GM13977 (cell line): ENCODE data around the gene CDC25C.
"Not testable (repeated sequence)": the region's sequence is repeated elsewhere in the genome, so short reads cannot be mapped to it uniquely, and the experiment has no call there.

ENCODE experiments used
- DNase-seq: peaks from one replicate; pipeline ENCODE4 v3.0.0; 2012; ENCODE audit warnings: low spot score
- in situ Hi-C: fragments of 300-500 bp; cut with MboI; formaldehyde crosslinking; loops from one replicate; pipeline ENCODE4 v1.12.0; 2022; ENCODE audit warnings: low sequenced_read_pairs, low pct_unique_long_range_greater_than_20kb, mixed read lengths, inconsistent platforms; ENCODE audit not compliant: unreplicated experiment
- TF ChIP-seq, protein P1 (sequence below): IDR thresholded peaks from 2 replicates; pipeline ENCODE4 v1.5.1; 2012; ENCODE audit warnings: mild to moderate bottlenecking, control low read depth; ENCODE audit not compliant: insufficient read depth; ENCODE audit errors: extremely low read depth, missing control alignments

The CDC25C gene

GRCh38 chr5:138252944-138253343 lies 78.7 kb downstream of the CDC25C start:
- DNase-seq, result peak; percentile 53
- TF ChIP-seq, protein P1, sequence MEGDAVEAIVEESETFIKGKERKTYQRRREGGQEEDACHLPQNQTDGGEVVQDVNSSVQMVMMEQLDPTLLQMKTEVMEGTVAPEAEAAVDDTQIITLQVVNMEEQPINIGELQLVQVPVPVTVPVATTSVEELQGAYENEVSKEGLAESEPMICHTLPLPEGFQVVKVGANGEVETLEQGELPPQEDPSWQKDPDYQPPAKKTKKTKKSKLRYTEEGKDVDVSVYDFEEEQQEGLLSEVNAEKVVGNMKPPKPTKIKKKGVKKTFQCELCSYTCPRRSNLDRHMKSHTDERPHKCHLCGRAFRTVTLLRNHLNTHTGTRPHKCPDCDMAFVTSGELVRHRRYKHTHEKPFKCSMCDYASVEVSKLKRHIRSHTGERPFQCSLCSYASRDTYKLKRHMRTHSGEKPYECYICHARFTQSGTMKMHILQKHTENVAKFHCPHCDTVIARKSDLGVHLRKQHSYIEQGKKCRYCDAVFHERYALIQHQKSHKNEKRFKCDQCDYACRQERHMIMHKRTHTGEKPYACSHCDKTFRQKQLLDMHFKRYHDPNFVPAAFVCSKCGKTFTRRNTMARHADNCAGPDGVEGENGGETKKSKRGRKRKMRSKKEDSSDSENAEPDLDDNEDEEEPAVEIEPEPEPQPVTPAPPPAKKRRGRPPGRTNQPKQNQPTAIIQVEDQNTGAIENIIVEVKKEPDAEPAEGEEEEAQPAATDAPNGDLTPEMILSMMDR, result no peak
- in situ Hi-C loops, result no loop called here

DNA sequence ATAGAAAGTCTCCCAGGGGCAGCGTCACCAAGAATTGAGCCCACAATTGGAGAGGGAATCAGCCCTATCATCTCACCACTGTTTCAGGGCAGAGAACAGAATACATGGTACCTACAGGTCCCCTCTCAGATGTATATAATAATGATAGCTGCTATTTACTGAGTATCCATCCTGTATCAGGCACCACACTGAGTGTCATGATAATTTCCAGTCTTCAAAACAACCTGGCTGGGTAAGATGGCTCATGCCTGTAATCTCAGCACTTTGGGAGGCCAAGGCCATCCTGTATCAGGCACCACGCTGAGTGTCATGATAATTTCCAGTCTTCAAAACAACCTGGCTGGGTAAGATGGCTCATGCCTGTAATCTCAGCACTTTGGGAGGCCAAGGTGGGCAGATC lies 83.8 kb downstream of the CDC25C start:
- in situ Hi-C loops, DNase-seq: not testable (repeated sequence)

DNA sequence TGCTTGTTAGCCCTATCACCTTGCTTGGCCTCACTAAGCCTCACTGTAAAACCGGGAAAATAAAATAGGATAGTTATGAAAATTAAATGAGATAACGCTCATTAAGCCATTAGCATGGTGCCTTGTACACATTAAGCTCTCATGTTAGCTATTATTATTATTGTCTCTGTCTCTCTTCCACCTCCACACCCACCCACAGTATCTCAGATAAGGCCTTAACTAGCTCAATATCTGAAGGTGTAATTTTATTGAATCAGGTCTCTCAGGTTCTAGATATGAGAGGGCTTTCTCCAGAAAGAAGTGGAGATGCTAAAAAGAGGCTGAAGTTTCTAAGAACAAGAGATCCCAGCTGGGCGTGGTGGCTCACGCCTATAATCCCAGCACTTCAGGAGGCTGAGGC lies 84.8 kb downstream of the CDC25C start:
- in situ Hi-C loops, result no loop called here
- DNase-seq, result no peak
- TF ChIP-seq, protein P1, result no peak

- in situ Hi-C loops, result no loop called here
- TF ChIP-seq, protein P1, result no peak
- no peak for DNase-seq
These were observed 85.3 kb downstream of the CDC25C start for GRCh38 chr5:138246334-138246733.

DNA sequence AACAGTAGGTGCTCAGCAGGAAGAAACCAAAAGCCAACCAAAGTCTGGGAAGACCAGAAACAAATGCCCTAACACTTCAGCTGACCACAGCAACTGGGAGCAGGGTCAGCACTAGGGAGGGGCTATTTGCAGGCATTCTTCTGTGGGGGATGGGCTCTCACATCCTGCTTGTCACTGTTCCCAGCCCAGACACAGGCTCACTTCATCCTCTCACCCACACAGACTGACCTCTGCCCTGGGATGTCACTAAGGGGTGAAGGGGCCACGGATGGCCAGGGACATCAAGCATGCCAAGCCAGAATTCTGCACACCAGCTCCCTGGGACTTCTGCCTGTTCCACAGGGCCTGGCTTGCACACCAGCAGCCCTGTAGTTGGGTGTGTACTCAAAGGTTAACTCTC lies 85.9 kb downstream of the CDC25C start:
- DNase-seq, result no peak
- in situ Hi-C loops, result no loop called here
- TF ChIP-seq, protein P1, result no peak

DNA sequence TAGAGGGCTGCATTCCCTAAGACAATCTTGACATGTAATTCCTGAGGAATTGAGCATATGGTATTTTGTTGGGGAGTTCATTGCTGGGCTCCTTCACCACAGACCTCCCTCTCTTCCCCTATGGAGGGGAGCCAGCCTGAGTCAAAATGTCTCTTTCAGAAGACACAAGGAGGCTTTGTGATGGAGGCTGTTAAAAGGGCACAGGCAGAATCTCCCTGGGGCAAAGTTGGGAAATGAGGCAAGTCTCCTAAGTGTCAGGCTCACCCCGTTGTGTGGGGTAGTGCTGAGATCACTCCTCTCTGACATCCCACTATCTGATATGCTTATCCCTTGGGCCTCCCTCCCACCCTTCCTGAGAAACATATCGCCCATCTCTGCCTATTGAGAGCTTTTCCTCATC lies 87.8 kb downstream of the CDC25C start:
- DNase-seq, result no peak
- in situ Hi-C loops, result no loop called here
- TF ChIP-seq, protein P1, result no peak

DNA sequence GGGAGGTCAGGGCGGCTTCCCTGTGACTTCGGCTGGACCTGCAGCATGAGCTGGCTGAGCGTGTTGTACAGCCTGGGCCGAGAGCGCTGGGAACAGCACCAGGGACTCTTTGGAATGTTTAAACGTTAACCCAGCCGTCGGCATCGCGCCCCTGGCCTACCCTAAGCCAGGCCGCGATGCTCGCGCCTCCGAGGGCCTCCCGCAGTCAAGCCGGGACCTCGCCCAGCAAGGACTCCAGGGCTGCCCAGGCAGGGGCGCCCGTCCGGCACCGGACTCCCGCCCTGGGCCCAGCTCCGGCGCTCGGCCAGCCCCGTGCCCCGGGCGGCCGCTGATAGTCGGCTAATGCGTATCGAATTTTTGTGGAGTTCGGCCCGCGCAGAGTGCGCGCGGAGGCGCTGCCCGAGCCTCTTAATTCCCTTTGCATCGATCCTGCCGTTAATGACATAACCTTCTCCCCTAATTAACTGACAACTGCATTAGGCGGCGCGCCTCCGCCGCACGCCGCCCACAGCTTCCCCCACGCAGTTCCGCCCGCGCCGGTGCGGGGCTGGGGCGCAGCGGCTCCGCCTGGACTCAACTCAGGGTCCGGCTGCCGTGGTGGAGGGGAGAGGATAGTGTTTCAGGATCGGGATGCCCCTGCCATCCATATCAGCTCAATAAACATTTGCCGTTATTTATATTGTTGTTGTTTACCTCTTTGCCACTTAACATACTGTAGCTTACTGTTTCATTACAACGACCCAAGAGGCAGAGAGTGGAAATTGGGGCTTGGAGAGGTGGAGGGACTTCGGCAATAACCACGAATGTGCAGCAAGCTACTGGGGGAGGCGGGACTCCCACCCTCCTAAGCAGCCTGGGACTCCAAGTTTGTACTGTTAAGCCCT lies 89.7 kb downstream of the CDC25C start:
- DNase-seq, result no peak
- in situ Hi-C loops, result no loop called here
- TF ChIP-seq, protein P1, result no peak
